HG02588 (cell line): ENCODE measurements around the gene INTS7.

Experiments used
- ATAC-seq: cut with Tn5 transposase; IDR thresholded peaks from one replicate; pipeline ENCODE4 v1.9.1; 2021; ENCODE audit warnings: mild to moderate bottlenecking, moderate library complexity; ENCODE audit not compliant: unreplicated experiment

INTS7 gene

GRCh38 chr1:212035123-212035834, at the start of gene INTS7, which contains the start of gene DTL:
Gene INTS7, minus strand, starts transcription at chr1:212035557. Its CDS starts 120 bp downstream, at chr1:212035437.
Gene DTL, plus strand, starts transcription at chr1:212035748. Its CDS starts 143 bp downstream, at chr1:212035891.
- ATAC-seq: peak; percentile 72

- no peak for ATAC-seq
These were observed 47.5 kb upstream of the INTS7 start for GRCh38 chr1:212082765-212083406.

GRCh38 chr1:212078826-212079225, 43.5 kb upstream of the INTS7 start:
- no peak for ATAC-seq

- ATAC-seq: no peak
These were observed 41.7 kb upstream of the INTS7 start for GRCh38 chr1:212077028-212077427.

- no peak for ATAC-seq
These were observed 39.5 kb upstream of the INTS7 start for GRCh38 chr1:212074856-212075255.

- ATAC-seq: no peak
These were observed 39.0 kb upstream of the INTS7 start for GRCh38 chr1:212074313-212074712.

- ATAC-seq: no peak
These were observed 38.1 kb upstream of the INTS7 start for GRCh38 chr1:212073490-212073889.

GRCh38 chr1:212072047-212072446, 36.7 kb upstream of the INTS7 start:
- ATAC-seq: no peak

GRCh38 chr1:212070720-212071302, 35.5 kb upstream of the INTS7 start:
- no peak for ATAC-seq

GRCh38 chr1:212067787-212068186, 32.4 kb upstream of the INTS7 start:
- no peak for ATAC-seq

- ATAC-seq: no peak
These were observed 27.6 kb upstream of the INTS7 start for GRCh38 chr1:212062832-212063438.

GRCh38 chr1:212060632-212061472, 25.5 kb upstream of the INTS7 start:
- no peak for ATAC-seq

GRCh38 chr1:212055333-212055732, 20.0 kb upstream of the INTS7 start:
- no peak for ATAC-seq

- ATAC-seq: no peak
These were observed 18.6 kb upstream of the INTS7 start for GRCh38 chr1:212053993-212054392.

GRCh38 chr1:212045981-212046380, 10.6 kb upstream of the INTS7 start:
- ATAC-seq: no peak

- no peak for ATAC-seq
These were observed 9.5 kb upstream of the INTS7 start for GRCh38 chr1:212044851-212045250.

GRCh38 chr1:212042436-212042835, 7.1 kb upstream of the INTS7 start:
- ATAC-seq: no peak

GRCh38 chr1:212040629-212041412, 5.5 kb upstream of the INTS7 start:
- no peak for ATAC-seq

GRCh38 chr1:212039622-212040021, 4.3 kb upstream of the INTS7 start:
- ATAC-seq: no peak

GRCh38 chr1:212037900-212038299, 2.5 kb upstream of the INTS7 start:
- ATAC-seq: no peak
